Hindlimb muscle (tissue), 1 donor: Measurements from ENCODE around the gene ELP4. TPM values are rescaled to one million over a fixed set of nuclear protein-coding genes. Genes with fewer than 3 reads are reported as not detected.

Experiments used
- DNase-seq: peaks from one replicate; pipeline ENCODE4 v3.0.0-alpha.2; 2013
- polyA plus RNA-seq: library from polyadenylated mRNA; unstranded; fragments of 120-200 nt; gene quantifications from one replicate; pipeline ENCODE4 v1.2.1, GENCODE V29; 2013; ENCODE audit not compliant: insufficient read length

The ELP4 gene
- polyA plus RNA-seq, 1 donor: 13.8 TPM

DNA sequence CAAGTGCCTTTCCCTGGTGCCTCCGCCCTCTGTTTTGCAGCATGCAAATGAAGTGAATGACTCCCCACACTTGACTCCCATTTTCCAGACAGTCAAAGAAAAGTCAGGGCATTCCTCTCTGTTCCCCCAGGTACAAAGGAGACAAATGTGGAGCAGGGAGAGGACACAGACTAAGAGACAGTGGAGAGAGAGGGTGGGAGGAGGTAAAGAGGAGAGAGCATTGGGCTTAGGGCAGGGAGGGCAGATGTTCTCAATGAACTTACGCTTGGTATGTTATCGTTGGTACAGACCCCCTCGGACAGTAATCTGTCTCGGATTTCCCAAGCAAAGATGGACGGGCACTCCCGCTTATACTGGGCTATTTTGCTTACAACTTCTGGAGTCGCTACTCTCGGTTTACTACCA is 291.7 kb downstream of the ELP4 start:
- DNase-seq: no peak

DNA sequence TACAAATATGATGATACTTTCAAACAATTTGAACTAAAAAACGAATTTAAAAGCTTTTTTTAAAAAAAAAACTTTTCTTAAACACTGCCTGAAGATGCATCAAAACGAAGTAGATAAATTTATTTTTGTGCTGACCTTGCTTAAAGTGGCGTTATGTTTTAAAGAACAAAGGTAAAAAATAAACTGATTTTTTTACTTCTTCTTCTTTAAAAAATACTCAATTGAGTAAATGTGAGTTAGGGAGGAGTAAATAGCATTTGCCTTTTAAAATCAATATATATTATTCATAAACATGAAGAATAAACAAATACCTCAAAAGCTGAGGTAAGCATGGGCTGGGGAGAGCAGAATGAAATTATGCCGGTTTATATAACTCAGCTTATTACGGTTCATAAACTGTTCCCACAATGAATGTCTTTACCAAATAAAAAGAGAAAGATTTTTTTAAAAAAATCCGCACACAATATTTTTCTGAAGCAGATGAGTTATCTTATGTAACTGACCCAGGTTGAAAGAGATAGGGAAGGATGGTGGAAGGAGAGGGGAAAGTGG is 292.5 kb downstream of the ELP4 start:
- no peak for DNase-seq

DNA sequence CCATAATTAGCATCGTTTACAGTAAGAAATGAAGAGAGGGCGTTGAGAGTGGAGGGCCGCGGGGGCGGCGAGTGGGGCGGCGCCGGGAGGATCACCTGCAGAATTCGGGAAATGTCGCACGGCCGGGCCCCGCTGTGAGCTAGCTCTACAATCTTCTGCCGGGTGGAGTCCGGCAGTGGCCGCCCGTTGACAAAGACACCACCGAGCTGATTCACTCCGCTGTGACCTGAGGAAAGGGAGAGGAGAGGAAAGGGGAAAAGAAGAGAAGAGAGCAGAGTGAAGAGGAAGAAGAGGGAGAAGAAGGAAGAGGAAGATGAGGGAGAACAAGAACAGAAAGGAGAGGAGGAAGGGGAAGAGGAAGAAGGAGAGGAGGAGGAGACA is 293.0 kb downstream of the ELP4 start:
- DNase-seq: no peak

DNA sequence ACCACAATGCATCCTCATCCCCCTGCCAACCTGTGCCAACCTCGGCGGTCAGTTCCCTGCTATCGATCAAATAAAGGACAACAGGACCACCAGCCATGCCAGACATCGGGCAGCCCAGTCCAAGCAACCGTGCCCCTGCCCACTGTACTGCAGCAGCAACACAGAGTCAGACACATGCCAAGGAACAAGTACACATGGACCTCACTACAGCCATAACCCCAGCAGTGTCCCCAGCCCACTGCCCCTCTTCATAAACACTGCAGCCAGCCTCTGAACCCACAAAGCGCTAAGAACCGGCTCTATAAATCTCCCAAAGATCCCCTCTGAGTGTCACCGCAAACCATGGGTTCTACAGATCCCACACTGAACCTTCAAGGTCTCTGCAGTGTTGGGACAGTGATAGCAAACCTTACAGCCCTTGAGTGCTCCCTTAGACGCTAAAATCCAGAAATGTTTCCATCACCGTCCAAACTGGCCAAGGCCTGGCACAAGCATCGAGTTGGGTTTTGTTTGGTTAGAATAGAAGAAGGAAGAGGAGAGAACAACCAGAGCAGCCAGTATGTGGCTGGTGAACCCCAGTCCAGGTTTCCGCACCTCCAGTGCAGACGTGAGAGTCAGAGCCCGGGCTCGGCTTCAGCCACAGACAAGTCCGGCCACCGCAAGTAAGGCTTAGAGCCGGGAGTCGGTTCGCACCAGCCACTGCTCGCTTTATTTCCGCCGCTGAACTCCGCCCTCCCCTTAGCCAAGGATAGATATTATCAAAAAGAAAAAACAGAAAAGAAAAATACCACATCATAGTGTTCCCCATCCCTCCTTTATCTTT is 293.6 kb downstream of the ELP4 start:
- DNase-seq: no peak

DNA sequence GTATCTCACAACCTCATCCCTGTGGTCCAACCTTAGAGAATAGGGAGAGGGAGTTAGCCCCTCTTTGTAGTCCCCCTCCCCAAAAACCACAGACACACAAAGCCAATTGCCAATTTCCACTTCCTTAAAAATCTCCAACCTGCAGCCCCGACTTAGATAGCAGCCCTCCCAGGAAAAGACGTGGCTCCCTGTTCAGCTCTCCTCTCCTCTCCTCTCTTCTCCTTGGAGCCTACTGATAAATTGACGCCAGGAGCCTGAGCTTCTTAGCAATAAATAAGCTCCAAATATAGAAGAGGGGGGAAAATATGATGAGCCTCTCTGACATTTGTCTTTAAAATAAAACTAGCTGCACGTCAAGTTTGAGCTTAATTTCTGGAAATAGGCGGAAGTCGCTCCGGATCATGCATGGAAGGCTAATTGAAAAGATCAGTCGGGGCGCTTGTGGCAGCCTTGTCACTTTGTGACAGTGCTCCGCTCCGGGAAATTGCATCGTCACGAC is 294.3 kb downstream of the ELP4 start:
- DNase-seq: no peak

DNA sequence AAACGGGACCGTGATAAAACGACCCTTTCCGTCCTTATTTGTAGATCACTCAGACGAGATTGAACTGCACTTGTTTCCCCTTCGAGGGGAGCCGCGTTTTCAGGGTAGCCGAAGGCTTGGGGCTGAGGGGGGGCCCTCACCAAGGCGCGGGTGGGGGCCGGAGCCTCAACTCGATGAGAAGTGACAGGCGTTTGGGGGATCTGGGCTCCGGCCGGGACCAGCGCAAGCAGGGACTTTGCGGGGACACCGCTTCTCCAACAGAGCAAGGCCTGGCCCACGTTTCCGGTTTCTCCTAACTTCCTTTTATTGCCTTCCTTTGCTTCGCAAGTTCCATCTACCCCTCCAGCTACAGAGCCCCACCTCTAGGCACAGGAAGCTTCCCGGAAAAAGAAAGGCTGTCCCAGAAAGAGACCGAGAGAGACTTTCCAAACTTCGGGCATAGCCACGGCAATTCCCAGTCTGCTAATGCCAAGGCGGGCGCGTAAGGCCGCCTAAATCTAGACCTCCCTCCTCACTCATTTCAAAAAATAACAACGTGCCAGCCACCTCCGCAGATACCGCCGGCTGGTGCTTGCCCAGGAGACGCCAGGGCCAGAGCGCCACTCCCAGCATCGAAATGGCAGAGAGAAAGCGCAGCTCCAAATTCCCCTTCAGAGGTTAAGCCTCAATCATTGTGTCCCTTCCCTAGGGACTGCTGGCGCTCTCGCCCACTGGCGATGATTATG is 294.9 kb downstream of the ELP4 start:
- no peak for DNase-seq

DNA sequence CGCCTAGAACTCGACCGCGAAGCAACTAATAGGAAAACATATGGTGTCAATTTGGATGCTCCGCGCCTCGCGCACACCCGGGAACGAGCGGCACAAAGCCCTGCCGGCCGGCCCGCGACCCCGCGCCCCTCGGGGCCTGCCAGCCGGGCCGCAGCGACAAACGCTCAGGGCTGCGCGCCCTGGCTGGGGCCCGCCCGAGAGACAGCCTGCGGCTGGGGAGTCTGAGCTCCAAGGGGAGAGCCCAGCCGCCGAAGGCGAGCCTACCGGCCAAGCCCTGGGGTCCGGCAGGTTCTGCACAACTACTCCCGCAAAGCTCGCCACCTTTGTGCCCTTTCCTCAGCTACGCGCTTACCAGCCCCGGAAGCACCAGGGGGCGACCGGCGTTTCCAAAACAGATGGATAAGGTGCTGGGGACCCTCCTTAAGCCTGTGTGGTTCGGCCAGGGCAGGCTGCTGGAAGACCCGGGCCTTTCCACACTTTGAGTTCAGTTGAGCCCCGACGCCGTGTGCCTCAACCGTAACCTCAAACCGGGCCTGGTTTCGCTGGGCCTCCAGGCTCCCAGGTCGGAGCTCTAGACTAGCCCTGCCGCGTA is 295.6 kb downstream of the ELP4 start:
- no peak for DNase-seq

DNA sequence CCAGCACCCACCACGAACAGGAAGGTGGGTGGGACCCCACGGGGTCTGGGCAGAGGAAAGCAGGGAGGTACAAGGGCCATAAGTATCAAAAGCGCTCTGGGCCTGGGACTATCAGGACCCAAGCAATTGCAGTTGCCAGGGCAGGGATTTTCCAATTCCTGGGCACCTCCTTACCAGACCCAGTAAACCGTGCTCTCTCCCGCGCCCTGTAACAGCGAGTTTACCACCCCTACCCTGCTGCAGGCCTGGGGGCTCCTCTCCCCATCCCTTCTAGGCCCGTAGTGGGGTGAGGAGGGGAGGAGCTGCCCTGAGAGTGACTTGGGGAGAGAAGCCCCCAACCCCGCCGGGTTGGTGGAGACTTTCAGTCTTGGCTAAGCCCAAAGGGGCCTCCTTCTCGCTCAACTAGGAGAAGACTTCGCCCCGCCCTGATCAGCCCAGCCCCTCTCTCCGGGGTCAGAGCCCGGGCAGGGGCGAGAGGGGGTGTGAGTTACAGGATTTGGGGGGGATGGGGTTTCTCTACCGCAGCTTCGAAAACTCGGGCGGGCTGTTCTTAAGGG is 296.1 kb downstream of the ELP4 start:
- no peak for DNase-seq

DNA sequence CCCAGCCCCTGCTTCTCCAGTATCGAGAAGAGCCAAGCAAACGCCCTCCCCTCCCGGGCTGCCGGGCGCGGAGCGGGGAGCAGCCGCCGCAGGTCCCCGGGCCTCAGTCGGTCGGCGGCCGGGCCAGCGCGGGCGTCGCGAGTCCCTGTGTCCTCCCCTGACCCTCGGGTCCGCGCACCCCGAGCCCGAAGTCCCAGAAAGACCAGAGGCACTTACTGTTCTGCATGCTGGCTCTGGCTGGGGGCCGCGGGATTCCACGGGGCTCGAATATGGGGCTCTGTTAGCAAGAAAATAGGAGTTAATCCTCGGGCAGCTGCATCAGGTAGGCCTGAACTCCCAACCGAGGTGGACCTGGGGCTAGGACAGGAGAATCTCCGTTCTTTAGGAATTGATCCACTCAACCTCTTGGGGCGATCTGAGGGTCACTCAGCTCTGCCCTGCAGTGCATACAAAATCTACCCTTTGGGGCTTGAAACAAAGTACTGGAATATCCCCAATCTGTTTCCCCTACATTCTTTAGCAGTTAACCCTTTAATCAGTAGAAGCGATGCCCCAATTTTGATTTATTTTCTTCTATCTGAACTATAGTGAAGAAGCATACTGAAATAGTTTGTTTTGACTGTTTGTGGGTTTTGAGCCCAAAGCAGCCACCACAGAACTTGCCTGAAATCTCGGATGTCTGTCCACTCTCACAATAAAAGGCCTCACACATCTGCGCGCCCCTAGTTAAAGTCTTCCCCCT is 296.8 kb downstream of the ELP4 start:
- no peak for DNase-seq

DNA sequence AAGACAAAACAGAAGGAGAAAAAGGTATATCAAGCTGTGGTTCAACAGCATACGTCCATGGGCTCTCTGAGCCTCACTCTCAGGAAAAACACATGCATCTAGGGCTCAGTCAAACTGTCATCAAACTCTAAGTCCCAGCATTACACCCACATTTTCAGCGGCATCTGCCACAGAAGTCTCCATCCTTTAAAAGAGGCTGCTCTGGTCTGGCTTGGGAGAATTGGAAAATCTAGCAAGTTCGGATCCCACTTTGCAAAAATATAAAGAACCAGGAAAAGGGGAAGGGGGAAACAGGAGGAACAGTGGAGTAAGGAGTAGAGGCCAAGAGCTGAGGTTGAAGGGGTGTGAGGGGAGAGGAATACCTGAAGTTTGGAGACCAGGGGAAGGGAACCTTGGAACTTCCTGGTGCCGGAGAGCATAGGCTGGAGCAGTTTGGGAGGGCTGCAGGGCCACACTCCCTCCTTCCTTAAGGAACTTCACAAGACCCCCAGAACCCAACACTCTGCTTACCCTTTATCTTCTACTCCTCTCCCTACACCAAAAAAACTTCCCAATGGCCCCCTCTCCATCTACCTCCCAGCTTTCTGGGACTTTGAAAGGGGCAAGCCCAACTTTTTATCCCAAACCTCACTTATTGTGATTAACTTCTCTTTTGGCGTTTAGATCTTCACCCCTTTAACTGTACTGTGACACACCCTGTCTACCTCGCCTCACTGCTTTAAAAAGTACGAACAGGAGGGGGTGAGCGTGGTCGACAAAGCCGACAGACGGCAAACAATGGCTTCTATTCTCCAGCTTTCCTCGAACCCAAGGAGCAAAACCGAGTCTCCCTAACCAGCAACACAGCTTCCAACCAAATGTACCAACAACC is 297.6 kb downstream of the ELP4 start:
- DNase-seq: no peak

DNA sequence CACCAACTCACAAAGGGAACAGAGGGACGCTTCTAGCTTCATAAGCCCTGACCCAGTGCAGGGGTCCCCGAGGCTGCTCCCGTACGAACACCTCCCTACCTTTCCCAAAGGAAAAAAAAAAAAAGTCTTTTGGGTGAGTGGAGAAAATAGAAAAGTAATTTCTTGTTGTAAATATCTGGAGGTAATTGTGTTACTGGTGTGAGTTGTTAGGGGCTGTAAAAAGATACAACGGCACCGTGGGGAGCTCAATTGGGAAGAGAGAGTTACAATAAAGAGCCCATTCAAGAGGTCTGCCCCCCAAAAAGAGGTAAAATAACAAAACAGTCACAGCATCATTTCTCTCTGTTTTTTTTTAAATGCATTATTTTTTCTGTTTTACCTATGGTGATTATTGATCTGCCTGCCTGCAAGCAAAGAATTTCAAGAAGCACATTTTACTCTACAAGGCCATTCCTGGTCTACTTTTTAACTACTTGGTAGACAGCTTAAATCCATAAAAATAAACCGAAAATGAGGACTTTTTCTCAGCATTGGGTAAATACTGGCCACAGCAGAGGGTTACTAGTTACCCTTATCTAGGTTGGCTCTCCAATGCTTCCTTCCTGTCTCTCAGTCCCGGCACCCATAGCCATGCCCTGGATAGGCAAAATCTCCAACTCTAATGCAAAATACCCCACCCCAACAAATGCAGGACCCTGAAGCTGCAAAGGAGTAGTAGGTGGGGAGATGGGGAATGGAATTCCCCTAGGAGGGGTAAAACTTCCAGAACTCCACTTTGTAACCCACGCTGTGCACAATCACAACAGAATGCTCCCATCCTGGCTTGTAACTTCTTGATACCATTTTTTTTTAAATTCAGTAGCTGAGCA is 298.5 kb downstream of the ELP4 start:
- no peak for DNase-seq

DNA sequence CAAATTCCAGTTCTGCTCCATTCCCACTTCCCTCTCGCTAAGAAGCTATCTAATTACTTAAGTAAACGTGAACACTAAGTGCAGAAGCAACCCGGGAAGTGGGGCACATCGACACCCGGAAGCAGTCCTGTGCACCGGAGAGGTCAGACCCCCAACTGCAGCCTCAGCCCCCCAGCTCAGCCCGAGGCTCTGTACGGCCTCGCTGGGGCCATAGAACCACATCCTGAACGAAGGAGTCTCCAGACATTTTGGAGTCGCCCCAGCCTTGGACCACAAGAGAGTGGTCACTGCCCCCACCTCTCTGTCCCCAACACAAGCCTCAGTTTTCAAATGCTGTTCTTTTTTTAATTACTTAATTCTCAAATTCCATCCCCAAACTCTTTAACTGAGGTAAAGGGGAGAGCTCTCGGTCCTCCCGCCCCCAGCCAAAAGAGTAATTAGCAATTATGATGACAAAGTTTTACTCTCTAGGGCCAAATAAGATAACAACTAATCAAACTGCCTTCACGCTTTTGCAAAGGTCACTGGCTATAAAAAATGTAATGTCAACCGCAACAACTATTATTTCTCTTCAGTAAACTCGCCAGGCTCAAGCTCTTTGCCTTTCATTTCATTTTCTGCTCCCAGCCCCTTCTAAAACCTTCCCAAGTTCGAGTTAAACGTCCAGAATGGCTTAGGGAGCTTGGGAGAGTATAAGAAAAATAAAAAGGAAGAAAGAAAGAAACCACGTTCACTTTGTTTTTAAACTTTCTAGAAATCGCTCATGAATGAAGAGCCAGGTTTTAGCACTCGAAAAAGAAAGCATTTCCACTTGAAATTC is 299.4 kb downstream of the ELP4 start:
- DNase-seq: no peak

DNA sequence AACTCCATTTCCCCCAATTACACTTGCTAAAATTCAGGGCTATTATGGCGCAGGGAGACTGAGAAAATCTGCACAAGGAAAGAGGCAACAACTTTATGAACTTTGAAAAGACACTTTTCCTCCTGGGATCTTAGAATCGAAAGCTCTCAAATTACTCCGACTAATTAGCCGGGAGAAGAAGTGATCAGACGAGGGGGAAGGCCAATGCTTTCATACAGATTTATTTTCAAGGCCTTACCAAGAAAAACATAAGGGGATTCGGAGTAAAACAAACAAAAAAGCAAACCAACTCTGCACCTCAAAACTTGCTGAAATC is 299.9 kb downstream of the ELP4 start:
- no peak for DNase-seq

DNA sequence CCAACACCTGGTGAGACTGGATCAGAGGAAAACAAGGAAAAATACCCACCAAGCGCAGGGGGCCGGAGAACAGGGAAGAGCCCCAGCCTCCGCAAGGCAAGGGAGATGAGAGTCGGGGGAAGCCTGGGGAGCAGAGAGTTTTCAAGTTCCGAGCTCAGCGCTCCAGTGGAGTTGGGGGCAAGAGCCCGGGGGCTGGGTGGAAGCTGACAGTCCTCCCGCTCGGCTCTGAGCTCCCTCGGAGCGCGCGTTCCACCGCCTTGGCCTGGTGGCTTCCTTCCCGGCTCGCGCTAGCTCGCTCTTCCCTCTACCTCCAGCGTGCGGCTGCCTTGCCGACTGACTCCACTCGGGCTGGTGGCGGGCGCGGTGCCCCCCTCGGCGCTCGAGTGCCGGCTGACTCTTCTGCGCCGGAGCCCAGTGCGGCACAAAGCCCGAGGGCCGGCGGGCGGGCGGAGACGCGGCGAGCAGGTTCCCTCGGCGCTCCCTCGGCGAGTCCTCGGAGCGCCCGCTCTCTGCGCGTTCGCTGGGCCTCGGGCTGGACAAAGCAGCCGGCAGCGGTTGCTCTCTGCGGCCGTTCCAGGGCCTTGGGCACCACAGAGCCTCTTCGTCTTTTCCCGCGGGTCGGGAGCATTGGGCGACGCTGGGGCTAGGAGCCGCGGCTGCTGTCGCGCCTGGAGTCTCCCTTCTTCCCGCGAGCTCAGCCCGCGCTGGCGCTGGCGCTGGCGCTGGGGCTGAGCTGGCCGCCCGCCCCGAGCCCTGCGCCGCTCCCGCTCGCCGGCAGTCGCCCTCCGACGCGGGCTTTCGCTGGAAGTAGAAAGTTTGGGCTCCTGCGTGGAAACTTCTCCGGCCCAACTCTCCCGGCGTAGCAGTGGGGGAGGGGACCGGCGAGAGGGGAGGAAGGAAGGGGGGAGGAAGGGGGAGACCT is 300.6 kb downstream of the ELP4 start:
- no peak for DNase-seq

DNA sequence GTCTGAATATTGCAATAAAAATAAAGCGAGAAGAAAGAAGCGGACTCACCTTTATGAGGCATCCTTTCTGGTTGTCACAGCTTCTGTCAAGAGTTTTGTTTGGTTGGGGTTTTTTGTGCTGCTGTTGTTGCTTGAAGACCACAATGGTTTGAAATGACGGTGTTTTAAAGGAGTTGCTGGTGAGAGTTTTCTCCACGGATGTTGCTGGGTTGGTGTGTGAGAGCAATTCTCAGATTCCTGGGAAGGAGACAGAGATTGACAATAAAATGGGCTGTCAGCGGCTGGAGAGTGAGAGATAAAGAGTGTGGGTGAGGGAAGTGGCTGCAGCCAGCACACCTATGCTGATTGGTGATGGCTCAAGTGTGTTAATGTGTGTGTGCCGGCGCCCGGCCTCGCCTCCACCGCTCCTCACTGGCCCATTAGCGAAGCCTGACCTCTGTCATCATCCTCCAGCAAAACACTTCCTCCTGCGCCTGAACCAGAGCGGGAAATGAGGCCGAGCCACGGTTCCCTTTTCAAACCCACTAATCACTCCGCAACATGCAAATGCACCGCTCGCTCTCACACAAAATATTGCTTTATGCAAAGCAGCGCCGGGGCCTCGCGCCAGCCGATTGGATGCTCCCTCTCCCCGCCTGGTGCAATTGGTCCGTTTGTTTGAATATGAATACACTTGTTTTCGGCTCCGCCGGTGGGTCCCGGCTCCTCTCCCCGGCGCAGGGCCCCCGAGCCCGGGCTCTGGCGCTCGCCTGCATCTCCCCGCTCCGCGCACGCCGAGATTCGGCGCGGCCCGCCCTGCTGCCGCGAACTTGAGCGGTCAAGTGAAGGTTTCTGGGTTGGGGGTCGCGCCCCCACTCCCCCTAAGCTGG is 301.4 kb downstream of the ELP4 start, which contains the start of gene PAX6:
Gene PAX6, minus strand, starts transcription at position 544 of the 869 bp plus-strand sequence. CDS start 4,911 bp downstream, outside the sequence.
- no peak for DNase-seq

DNA sequence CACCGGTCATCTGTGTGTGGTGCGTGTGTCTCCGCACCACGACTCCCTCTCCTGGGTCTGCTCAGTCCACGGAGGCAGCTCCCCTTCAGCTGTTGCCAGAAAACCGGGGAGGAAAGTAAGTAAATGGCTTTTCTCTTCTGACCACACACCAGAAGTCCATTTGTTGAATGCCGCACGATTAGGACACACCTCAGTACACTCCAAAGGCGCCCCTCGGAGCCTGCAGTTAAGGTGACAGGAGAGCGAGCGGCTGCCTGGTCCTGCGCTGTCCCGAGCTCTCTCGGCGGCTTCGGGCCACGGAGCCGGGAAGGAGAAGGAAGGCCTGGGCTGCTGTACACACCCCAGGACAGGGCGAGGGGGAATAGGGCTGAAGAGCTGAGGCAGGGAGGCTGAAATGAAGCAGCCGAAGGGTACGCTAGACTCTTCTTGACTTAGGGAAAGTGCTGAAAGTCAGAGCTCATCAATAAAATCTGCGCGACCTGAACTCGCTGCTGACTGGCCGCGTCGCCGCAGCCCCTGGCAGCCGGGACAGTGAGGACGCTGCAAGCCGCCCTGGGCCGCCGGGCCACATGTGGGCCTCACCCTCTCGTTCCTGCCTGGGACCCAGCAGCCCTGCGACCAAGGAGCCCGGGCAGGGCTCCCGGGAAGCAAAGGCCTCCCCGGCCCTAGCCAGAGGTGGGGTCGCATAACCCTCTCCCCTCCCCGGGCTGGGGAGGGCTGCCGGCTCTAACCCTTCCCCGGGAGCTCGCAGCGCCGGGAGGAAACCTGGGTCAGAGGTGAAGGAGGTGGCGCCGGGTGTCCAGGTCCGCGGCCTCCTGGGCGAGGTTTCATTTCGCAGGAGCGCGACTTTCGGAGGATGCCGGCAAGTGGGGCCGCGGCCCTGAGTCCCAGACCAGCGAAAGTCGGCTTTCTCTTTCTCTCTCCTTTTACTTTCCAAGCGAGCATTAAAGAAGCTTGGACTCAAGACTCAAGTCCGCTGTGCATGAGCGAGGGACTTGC is 303.1 kb downstream of the ELP4 start:
- DNase-seq: no peak
